ENCODE results near the gene PYCR2. TPM values are rescaled to one million over a fixed set of nuclear protein-coding genes. Genes with fewer than 3 reads are reported as not detected.

PYCR2 gene
- total and polyA plus RNA-seq, 2 donors (not counting 1 experiment from before 2014, with no cell fraction given), result 28.6 to 32.4 TPM

DNA sequence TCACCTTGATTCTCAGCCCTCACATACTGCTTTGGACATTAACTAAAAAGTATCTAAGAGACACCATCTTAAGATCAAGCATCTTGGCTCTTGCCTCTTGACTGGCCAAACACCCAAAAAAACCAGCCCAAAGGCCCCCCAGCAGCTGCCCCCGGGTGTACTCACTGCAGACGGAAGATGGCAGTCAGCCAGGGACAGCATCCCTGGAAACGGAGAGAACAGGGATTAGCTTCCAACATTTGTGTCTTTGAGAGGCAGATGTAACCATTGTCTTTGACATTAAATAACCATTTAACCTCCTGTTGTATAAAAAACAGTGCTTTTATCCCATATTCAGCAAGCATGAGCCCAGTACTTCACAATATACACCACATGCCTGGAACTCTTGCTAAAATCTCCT lies 53.1 kb downstream of the PYCR2 start:
- Histone ChIP-seq H3K4me3 (replicated peaks in 1 of 4; ENCODE audit: control extremely low read depth in 1 of 4, insufficient read depth in 1 of 4, low read depth in 3 of 4, low read length in 4 of 4) (no peak overlapping the region), H3K36me3 (ENCODE audit: control insufficient read depth, insufficient read depth, low read length) (peaks cover 19% of the 10 kb centered on the region), H3K79me2 (ENCODE audit: control insufficient read depth, insufficient read depth, low read length) (no peaks in the 10 kb centered on the region), H3K27ac (ENCODE audit: insufficient read depth, low read length) (no peak overlapping the region), H3K4me1 (ENCODE audit: control insufficient read depth, extremely low read depth, insufficient read depth, low read length) (no peaks in the 10 kb centered on the region), H3K9me3 (ENCODE audit: control insufficient read depth, insufficient read depth, low read depth, low read length) (no peaks in the 10 kb centered on the region), H3K27me3 (ENCODE audit: control insufficient read depth, insufficient read depth, low read length) (no peaks in the 10 kb centered on the region), H3K4me2 (ENCODE audit: extremely low read depth, insufficient read depth, low read length) (no peak overlapping the region), H3K9ac (ENCODE audit: insufficient read depth, low read length) (no peak overlapping the region), H4K20me1 (ENCODE audit: control insufficient read depth, extremely low read depth, insufficient read depth, low read length) (no peaks in the 10 kb centered on the region), H2AFZ (ENCODE audit: low read length) (no peak overlapping the region)
- TF ChIP-seq, protein P1, sequence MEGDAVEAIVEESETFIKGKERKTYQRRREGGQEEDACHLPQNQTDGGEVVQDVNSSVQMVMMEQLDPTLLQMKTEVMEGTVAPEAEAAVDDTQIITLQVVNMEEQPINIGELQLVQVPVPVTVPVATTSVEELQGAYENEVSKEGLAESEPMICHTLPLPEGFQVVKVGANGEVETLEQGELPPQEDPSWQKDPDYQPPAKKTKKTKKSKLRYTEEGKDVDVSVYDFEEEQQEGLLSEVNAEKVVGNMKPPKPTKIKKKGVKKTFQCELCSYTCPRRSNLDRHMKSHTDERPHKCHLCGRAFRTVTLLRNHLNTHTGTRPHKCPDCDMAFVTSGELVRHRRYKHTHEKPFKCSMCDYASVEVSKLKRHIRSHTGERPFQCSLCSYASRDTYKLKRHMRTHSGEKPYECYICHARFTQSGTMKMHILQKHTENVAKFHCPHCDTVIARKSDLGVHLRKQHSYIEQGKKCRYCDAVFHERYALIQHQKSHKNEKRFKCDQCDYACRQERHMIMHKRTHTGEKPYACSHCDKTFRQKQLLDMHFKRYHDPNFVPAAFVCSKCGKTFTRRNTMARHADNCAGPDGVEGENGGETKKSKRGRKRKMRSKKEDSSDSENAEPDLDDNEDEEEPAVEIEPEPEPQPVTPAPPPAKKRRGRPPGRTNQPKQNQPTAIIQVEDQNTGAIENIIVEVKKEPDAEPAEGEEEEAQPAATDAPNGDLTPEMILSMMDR (conservative IDR thresholded peaks at IDR 0.05 in 1 of 2, IDR thresholded peaks at IDR 0.05 in 1 of 2; ENCODE audit: low read depth in 1 of 2, low read length in 2 of 2), result no peak
- TF ChIP-seq EZH2 (IDR thresholded peaks at IDR 0.05; ENCODE audit: low read length, missing control alignments), result no peak
- DNase-seq (ENCODE audit: low read depth in 2 of 2), result no peak

Other genes starting within 250 kb of the PYCR2 start
- gene SRP9, start 146.4 kb downstream of the PYCR2 start, total RNA-seq, result 159 and 202 TPM in 2 replicates
- 442 and 452 TPM in 2 replicates for gene SRP9, start 146.4 kb downstream of the PYCR2 start, polyA plus RNA-seq
- 42.1 and 44.3 TPM in 2 replicates for gene EPHX1, start 114.1 kb downstream of the PYCR2 start, total RNA-seq
- 39.1 and 57.8 TPM in 2 replicates for gene EPHX1, start 114.1 kb downstream of the PYCR2 start, polyA plus RNA-seq
- gene TMEM63A, start 41.9 kb downstream of the PYCR2 start, total RNA-seq, result 16.2 and 24.1 TPM in 2 replicates
- 14.1 and 14.5 TPM in 2 replicates for gene TMEM63A, start 41.9 kb downstream of the PYCR2 start, polyA plus RNA-seq
- 0.26 TPM in 1 of 2 replicates, not detected in the other for gene LEFTY1, start 35.1 kb downstream of the PYCR2 start, total RNA-seq
- gene LEFTY1, start 35.1 kb downstream of the PYCR2 start, polyA plus RNA-seq, result not detected in 2 replicates
- under 0.01 TPM in 1 of 2 replicates, not detected in the other for gene LEFTY2, start 17.0 kb upstream of the PYCR2 start, total RNA-seq
- gene LEFTY2, start 17.0 kb upstream of the PYCR2 start, polyA plus RNA-seq, result 0.05 TPM in 1 of 2 replicates, not detected in the other
- gene SDE2, start 75.1 kb upstream of the PYCR2 start, total RNA-seq, result 24.7 and 25.8 TPM in 2 replicates
- gene SDE2, start 75.1 kb upstream of the PYCR2 start, polyA plus RNA-seq, result 17.2 and 17.7 TPM in 2 replicates
- 86.2 and 105 TPM in 2 replicates for gene H3-3A, start 138.5 kb upstream of the PYCR2 start, total RNA-seq
- gene H3-3A, start 138.5 kb upstream of the PYCR2 start, polyA plus RNA-seq, result 285 and 312 TPM in 2 replicates

Data from fibroblast of lung (primary cell).